ENCODE measurements around the gene FKBP10. TPM values are rescaled to one million over a fixed set of nuclear protein-coding genes. Genes with fewer than 3 reads are reported as not detected.
A peak's percentile ranks its signal among the peaks of the same experiment; 100 is the strongest.

FKBP10 gene
- total and polyA plus RNA-seq, 9 of the 15 experiments (the other 6 are each of a cell fraction or from before 2014, with no cell fraction given), result 0.03 to 3.0 (median 1.4) TPM; not detected in 1

- TF ChIP-seq PBX2 (CRISPR knock-in tag; IDR thresholded peaks at IDR 0.05; ENCODE audit: low read depth) (no peak), PBX2 (tag; conservative IDR thresholded peaks at IDR 0.05; ENCODE audit: low read depth) (no peak), ZNF76 (CRISPR knock-in tag; IDR thresholded peaks at IDR 0.05; ENCODE audit: borderline replicate concordance) (no peak), KLF13 (tag; IDR thresholded peaks at IDR 0.05; ENCODE audit: borderline replicate concordance, low read depth) (no peak), ZNF507 (tag; conservative IDR thresholded peaks at IDR 0.05) (no peak), FUS (optimal IDR thresholded peaks at IDR 0.05; ENCODE audit: low read depth, low read length) (no peak), SMAD4 (CRISPR knock-in tag; conservative IDR thresholded peaks at IDR 0.05) (peak; percentile 52), C11orf30 (IDR thresholded peaks at IDR 0.05; ENCODE audit: low read depth) (peak; percentile 70), SNAPC5 (CRISPR knock-in tag; IDR thresholded peaks at IDR 0.05) (no peak), NR3C1 (CRISPR knock-in tag; IDR thresholded peaks at IDR 0.05) (no peak), CBX2 (IDR thresholded peaks at IDR 0.05; ENCODE audit: insufficient read depth, low read length, poor library complexity, severe bottlenecking) (no peak), CAMTA2 (CRISPR knock-in tag; conservative IDR thresholded peaks at IDR 0.05) (no peak), ZNF316 (IDR thresholded peaks at IDR 0.05) (peak; percentile 75), DPF2 (IDR thresholded peaks at IDR 0.05) (0 out of 2 replicates have a peak, but pooled peaks have one; percentile 13), PKNOX1 (IDR thresholded peaks at IDR 0.05) (no peak), ARID3A (IDR thresholded peaks at IDR 0.05; ENCODE audit: borderline replicate concordance, low read depth, low read length) (no peak), BRCA1 (IDR thresholded peaks at IDR 0.05) (no peak), BRCA1 (CRISPR knock-in tag; IDR thresholded peaks at IDR 0.05) (no peak), BRD9 (IDR thresholded peaks at IDR 0.05; ENCODE audit: low read depth, partially characterized antibody) (no peak), ZNF551 (CRISPR knock-in tag; IDR thresholded peaks at IDR 0.05) (no peak), NKRF (IDR thresholded peaks at IDR 0.05; ENCODE audit: borderline replicate concordance) (no peak)
Measured at GRCh38 chr17:41781404-41782110, 31.2 kb upstream of the FKBP10 start (continued).

Data from K562 (cell line).